Measurements from ENCODE around the gene STPG2.

Gene STPG2

DNA sequence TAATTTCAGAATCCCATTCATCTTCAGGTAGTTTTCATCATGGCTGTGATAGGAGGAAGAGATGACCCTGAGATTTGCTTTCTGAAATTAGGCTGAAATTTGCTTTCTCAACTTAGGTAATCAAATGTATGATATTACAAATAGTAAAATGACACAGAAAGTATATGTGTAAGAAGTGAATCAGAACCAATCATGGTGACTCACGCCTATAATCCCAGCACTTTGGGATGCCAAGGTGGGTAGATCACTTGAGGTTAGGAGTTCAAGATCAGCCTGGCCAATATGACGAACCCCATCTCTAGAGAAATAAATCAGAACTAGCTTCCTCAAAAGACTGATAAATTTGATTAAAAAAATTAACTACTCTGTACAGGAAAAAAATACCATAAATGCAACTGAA lies 555.4 kb downstream of the STPG2 start:
- no peak overlapping the region for H3K27ac ChIP-seq (ENCODE audit: low read length)
- H3K27me3 ChIP-seq (ENCODE audit: low read depth, low read length): no peaks in the 10 kb centered on the region
- no peaks in the 10 kb centered on the region for H3K9me3 ChIP-seq (ENCODE audit: insufficient read depth, low read length)
- no peak overlapping the region for H2AFZ ChIP-seq (ENCODE audit: low read depth, low read length)
- TF ChIP-seq EZH2phosphoT487 (IDR thresholded peaks at IDR 0.05; ENCODE audit: low read depth): no peak
- TF ChIP-seq, protein P1, sequence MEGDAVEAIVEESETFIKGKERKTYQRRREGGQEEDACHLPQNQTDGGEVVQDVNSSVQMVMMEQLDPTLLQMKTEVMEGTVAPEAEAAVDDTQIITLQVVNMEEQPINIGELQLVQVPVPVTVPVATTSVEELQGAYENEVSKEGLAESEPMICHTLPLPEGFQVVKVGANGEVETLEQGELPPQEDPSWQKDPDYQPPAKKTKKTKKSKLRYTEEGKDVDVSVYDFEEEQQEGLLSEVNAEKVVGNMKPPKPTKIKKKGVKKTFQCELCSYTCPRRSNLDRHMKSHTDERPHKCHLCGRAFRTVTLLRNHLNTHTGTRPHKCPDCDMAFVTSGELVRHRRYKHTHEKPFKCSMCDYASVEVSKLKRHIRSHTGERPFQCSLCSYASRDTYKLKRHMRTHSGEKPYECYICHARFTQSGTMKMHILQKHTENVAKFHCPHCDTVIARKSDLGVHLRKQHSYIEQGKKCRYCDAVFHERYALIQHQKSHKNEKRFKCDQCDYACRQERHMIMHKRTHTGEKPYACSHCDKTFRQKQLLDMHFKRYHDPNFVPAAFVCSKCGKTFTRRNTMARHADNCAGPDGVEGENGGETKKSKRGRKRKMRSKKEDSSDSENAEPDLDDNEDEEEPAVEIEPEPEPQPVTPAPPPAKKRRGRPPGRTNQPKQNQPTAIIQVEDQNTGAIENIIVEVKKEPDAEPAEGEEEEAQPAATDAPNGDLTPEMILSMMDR (IDR thresholded peaks at IDR 0.05; ENCODE audit: low read depth, low read length): no peak
- H3K4me2 ChIP-seq (ENCODE audit: low read length): no peak overlapping the region
- H3K36me3 ChIP-seq (replicated peaks; ENCODE audit: low read depth, low read length): no peaks in the 10 kb centered on the region
- H3K4me1 ChIP-seq (ENCODE audit: low read length): no peaks in the 10 kb centered on the region
- no peaks in the 10 kb centered on the region for H4K20me1 ChIP-seq (ENCODE audit: insufficient read depth, low read length)
- no peak overlapping the region for H3K4me3 ChIP-seq (ENCODE audit: low read length)
- no peak overlapping the region for H3K9ac ChIP-seq (ENCODE audit: low read length)
- H3K79me2 ChIP-seq (ENCODE audit: low read length): no peaks in the 10 kb centered on the region

DNA sequence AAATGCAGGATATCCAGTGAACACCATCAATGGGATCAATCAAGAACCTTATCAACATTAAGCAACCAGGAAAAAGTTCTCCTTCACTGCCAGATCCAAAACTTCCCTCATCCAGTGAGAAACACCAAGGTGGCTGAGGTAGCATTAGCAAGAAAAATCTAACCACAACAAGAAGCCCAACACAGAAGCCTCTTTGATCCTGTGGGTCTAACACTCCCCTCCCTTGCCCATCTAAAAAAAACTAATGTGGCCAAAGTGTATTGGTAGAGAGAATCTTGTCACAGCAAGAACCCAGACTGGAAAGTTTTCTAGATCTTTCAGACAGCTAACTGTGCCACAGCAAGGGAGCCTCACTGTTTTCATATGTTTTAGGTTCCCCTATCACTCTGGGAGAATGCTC lies 558.0 kb downstream of the STPG2 start:
- Histone ChIP-seq H3K4me3 (ENCODE audit: low read length) (no peak overlapping the region), H3K27me3 (ENCODE audit: low read depth, low read length) (no peaks in the 10 kb centered on the region), H2AFZ (ENCODE audit: low read depth, low read length) (no peak overlapping the region), H3K36me3 (replicated peaks; ENCODE audit: low read depth, low read length) (no peaks in the 10 kb centered on the region), H3K9ac (ENCODE audit: low read length) (no peak overlapping the region), H3K79me2 (ENCODE audit: low read length) (no peaks in the 10 kb centered on the region), H3K9me3 (ENCODE audit: insufficient read depth, low read length) (no peaks in the 10 kb centered on the region), H4K20me1 (ENCODE audit: insufficient read depth, low read length) (no peaks in the 10 kb centered on the region), H3K4me1 (ENCODE audit: low read length) (no peaks in the 10 kb centered on the region), H3K27ac (ENCODE audit: low read length) (no peak overlapping the region), H3K4me2 (ENCODE audit: low read length) (no peak overlapping the region)
- TF ChIP-seq, protein P1 (IDR thresholded peaks at IDR 0.05; ENCODE audit: low read depth, low read length): no peak
- no peak for TF ChIP-seq EZH2phosphoT487 (IDR thresholded peaks at IDR 0.05; ENCODE audit: low read depth)

DNA sequence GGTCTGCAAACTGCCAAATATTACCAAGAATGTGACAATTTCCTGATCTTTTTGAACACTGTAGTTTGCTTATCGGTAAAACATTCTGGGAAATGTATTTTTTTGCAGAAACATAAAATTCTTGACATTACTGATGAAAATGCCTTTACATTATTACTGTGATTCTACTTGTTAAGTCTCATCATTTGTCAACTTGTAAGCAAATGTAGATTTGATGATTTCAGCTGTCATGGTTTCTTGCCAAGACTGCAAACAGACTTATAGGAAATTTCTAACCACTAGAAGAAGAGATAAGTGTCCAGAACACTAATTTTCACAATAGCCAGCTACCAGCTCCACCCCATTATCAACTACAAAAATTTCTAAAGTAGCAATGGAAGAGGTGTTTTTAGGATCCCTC lies 560.4 kb downstream of the STPG2 start:
- no peak overlapping the region for H2AFZ ChIP-seq (ENCODE audit: low read depth, low read length)

DNA sequence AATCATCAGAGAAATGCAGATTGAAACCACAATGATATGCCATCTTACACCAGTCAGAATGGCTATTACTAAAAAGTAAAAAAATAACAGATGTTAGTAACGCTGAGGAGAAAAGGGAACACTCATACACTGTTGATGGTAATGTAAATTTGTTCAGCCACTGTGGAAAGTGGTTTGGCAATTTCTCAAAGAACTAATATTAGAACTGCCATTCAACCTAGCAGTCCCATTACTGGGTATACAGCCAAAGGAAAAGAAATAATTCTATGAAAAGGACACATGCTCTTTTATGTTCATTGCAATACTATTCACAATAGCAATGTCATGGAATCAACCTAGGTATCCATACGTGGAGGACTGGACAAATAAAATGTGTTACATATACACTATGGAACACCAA lies 566.3 kb downstream of the STPG2 start:
- H3K4me2 ChIP-seq (ENCODE audit: low read length): no peak overlapping the region
- H3K79me2 ChIP-seq (ENCODE audit: low read length): no peaks in the 10 kb centered on the region
- no peak overlapping the region for H3K4me3 ChIP-seq (ENCODE audit: low read length)
- H3K4me1 ChIP-seq (ENCODE audit: low read length): peaks cover 9% of the 10 kb centered on the region; the same call in 1 of the 2 replicates
- no peaks in the 10 kb centered on the region for H3K36me3 ChIP-seq (replicated peaks; ENCODE audit: low read depth, low read length)
- H3K9me3 ChIP-seq (ENCODE audit: insufficient read depth, low read length): no peaks in the 10 kb centered on the region
- H3K9ac ChIP-seq (ENCODE audit: low read length): no peak overlapping the region
- TF ChIP-seq, protein P1 (IDR thresholded peaks at IDR 0.05; ENCODE audit: low read depth, low read length): no peak
- no peak for TF ChIP-seq EZH2phosphoT487 (IDR thresholded peaks at IDR 0.05; ENCODE audit: low read depth)
- H4K20me1 ChIP-seq (ENCODE audit: insufficient read depth, low read length): no peaks in the 10 kb centered on the region
- H3K27ac ChIP-seq (ENCODE audit: low read length): no peak overlapping the region
- H3K27me3 ChIP-seq (ENCODE audit: low read depth, low read length): no peaks in the 10 kb centered on the region
- no peak overlapping the region for H2AFZ ChIP-seq (ENCODE audit: low read depth, low read length)

More for the DNA sequence above, 560.4 kb downstream of the STPG2 start:
- no peaks in the 10 kb centered on the region for H3K9me3 ChIP-seq (ENCODE audit: insufficient read depth, low read length)
- H3K4me1 ChIP-seq (ENCODE audit: low read length): no peaks in the 10 kb centered on the region
- H3K79me2 ChIP-seq (ENCODE audit: low read length): no peaks in the 10 kb centered on the region
- H3K9ac ChIP-seq (ENCODE audit: low read length): no peak overlapping the region
- H4K20me1 ChIP-seq (ENCODE audit: insufficient read depth, low read length): no peaks in the 10 kb centered on the region
- H3K36me3 ChIP-seq (replicated peaks; ENCODE audit: low read depth, low read length): no peaks in the 10 kb centered on the region
- H3K27me3 ChIP-seq (ENCODE audit: low read depth, low read length): no peaks in the 10 kb centered on the region
- no peak for TF ChIP-seq EZH2phosphoT487 (IDR thresholded peaks at IDR 0.05; ENCODE audit: low read depth)
- TF ChIP-seq, protein P1 (IDR thresholded peaks at IDR 0.05; ENCODE audit: low read depth, low read length): no peak
- H3K27ac ChIP-seq (ENCODE audit: low read length): no peak overlapping the region
- H3K4me2 ChIP-seq (ENCODE audit: low read length): no peak overlapping the region
- H3K4me3 ChIP-seq (ENCODE audit: low read length): no peak overlapping the region

Data from OCI-LY3 (cell line).